ENCODE measurements around the gene PIK3CA.

DNA sequence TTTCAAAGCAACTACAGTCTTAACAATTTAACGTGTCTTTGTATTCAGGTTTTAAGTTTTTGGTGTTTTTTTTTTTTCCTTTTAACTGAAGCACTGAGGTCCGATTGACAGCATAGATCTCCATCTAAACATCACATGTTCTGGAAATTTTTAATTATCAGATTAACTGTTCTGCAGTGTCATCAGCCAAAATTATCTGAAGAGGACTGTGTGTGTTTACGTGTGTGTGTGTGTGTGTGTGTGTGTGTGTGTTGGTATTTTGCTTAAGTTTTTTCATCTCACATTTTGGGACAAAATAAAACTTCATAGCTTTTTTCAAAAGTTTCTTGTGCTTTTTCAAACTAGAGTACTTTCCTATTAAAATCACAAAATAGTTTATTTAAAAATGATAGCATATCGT is 1.8 kb downstream of the PIK3CA start:
- TF ChIP-seq EZH2 (optimal IDR thresholded peaks at IDR 0.05; ENCODE audit: low read depth, low read length): no peak
- TF ChIP-seq, protein P1, sequence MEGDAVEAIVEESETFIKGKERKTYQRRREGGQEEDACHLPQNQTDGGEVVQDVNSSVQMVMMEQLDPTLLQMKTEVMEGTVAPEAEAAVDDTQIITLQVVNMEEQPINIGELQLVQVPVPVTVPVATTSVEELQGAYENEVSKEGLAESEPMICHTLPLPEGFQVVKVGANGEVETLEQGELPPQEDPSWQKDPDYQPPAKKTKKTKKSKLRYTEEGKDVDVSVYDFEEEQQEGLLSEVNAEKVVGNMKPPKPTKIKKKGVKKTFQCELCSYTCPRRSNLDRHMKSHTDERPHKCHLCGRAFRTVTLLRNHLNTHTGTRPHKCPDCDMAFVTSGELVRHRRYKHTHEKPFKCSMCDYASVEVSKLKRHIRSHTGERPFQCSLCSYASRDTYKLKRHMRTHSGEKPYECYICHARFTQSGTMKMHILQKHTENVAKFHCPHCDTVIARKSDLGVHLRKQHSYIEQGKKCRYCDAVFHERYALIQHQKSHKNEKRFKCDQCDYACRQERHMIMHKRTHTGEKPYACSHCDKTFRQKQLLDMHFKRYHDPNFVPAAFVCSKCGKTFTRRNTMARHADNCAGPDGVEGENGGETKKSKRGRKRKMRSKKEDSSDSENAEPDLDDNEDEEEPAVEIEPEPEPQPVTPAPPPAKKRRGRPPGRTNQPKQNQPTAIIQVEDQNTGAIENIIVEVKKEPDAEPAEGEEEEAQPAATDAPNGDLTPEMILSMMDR (IDR thresholded peaks at IDR 0.05; ENCODE audit: low read length): no peak
